ENCODE data around the gene GRIK4.

Gene GRIK4

GRCh38 chr11:120509346-120510053, 2.0 kb upstream of the GRIK4 start:
- no peaks in the 10 kb centered on the region for H3K9me3 ChIP-seq
- TF ChIP-seq Cebpa-rat (IDR thresholded peaks at IDR 0.05): no peak
- no peaks in the 10 kb centered on the region for H3K36me3 ChIP-seq
- no peak overlapping the region for H3K9ac ChIP-seq
- no peak overlapping the region for H3K27ac ChIP-seq
- no peak overlapping the region for H3K4me3 ChIP-seq
- H4K20me1 ChIP-seq: no peaks in the 10 kb centered on the region
- no peaks in the 10 kb centered on the region for H3K4me1 ChIP-seq
- no peak overlapping the region for H3K4me2 ChIP-seq
- H3K27me3 ChIP-seq: peaks cover 34% of the 10 kb centered on the region

- Histone ChIP-seq H3K9me3 (no peaks in the 10 kb centered on the region), H3K27me3 (peaks cover 36% of the 10 kb centered on the region), H3K4me1 (no peaks in the 10 kb centered on the region), H4K20me1 (no peaks in the 10 kb centered on the region), H3K9ac (no peak overlapping the region), H3K27ac (no peak overlapping the region), H3K4me3 (no peak overlapping the region), H3K4me2 (peak overlapping the region; percentile 78; the same call in 1 of the 2 replicates), H3K36me3 (no peaks in the 10 kb centered on the region)
- no peak for TF ChIP-seq Cebpa-rat (IDR thresholded peaks at IDR 0.05)
Measured at GRCh38 chr11:120510406-120511115, 987 bp upstream of the GRIK4 start.

- no peaks in the 10 kb centered on the region for H3K9me3 ChIP-seq
- H3K27ac ChIP-seq: no peak overlapping the region
- H3K4me2 ChIP-seq: peak overlapping the region; percentile 78
- H3K36me3 ChIP-seq: no peaks in the 10 kb centered on the region
- peak overlapping the region; percentile 67 for H3K4me3 ChIP-seq
- H4K20me1 ChIP-seq: no peaks in the 10 kb centered on the region
- TF ChIP-seq Cebpa-rat (IDR thresholded peaks at IDR 0.05): no peak
- H3K9ac ChIP-seq: no peak overlapping the region
- H3K4me1 ChIP-seq: no peaks in the 10 kb centered on the region
- H3K27me3 ChIP-seq: peaks cover 36% of the 10 kb centered on the region
Measured at GRCh38 chr11:120511820-120512738, 531 bp downstream of the GRIK4 start.

- Histone ChIP-seq H4K20me1 (no peaks in the 10 kb centered on the region), H3K4me2 (no peak overlapping the region), H3K4me1 (no peaks in the 10 kb centered on the region), H3K9ac (no peak overlapping the region), H3K36me3 (no peaks in the 10 kb centered on the region), H3K9me3 (no peaks in the 10 kb centered on the region), H3K27me3 (peaks cover 36% of the 10 kb centered on the region), H3K27ac (no peak overlapping the region), H3K4me3 (no peak overlapping the region)
- no peak for TF ChIP-seq Cebpa-rat (IDR thresholded peaks at IDR 0.05)
Measured at GRCh38 chr11:120512739-120513435, 1.3 kb downstream of the GRIK4 start.

- Histone ChIP-seq H3K9me3 (no peaks in the 10 kb centered on the region), H3K27me3 (peaks cover 36% of the 10 kb centered on the region), H3K4me2 (no peak overlapping the region), H3K4me3 (no peak overlapping the region), H3K36me3 (no peaks in the 10 kb centered on the region), H3K4me1 (no peaks in the 10 kb centered on the region), H3K27ac (no peak overlapping the region), H4K20me1 (no peaks in the 10 kb centered on the region), H3K9ac (no peak overlapping the region)
- no peak for TF ChIP-seq Cebpa-rat (IDR thresholded peaks at IDR 0.05)
Measured at GRCh38 chr11:120513436-120514315, 2.1 kb downstream of the GRIK4 start.

- Histone ChIP-seq H4K20me1 (no peaks in the 10 kb centered on the region), H3K4me3 (no peak overlapping the region), H3K4me1 (no peaks in the 10 kb centered on the region), H3K27ac (no peak overlapping the region), H3K9me3 (no peaks in the 10 kb centered on the region), H3K36me3 (no peaks in the 10 kb centered on the region), H3K4me2 (no peak overlapping the region), H3K27me3 (peaks cover 36% of the 10 kb centered on the region), H3K9ac (no peak overlapping the region)
- TF ChIP-seq Cebpa-rat (IDR thresholded peaks at IDR 0.05): no peak
Measured at GRCh38 chr11:120514541-120515121, 3.1 kb downstream of the GRIK4 start.

GRCh38 chr11:120515186-120515723, 3.7 kb downstream of the GRIK4 start:
- H3K9ac ChIP-seq: no peak overlapping the region
- no peak overlapping the region for H3K4me2 ChIP-seq
- H3K27me3 ChIP-seq: peaks cover 36% of the 10 kb centered on the region
- no peaks in the 10 kb centered on the region for H4K20me1 ChIP-seq
- H3K36me3 ChIP-seq: no peaks in the 10 kb centered on the region
- H3K27ac ChIP-seq: no peak overlapping the region
- no peak for TF ChIP-seq Cebpa-rat (IDR thresholded peaks at IDR 0.05)
- no peaks in the 10 kb centered on the region for H3K9me3 ChIP-seq
- no peak overlapping the region for H3K4me3 ChIP-seq
- no peaks in the 10 kb centered on the region for H3K4me1 ChIP-seq
